D721Med (cell line): ENCODE results near the gene MINK1.

Source experiments
- DNase-seq: peaks from one replicate; pipeline ENCODE4 v3.0.0; 2011; ENCODE audit warnings: low spot score; ENCODE audit not compliant: insufficient read length
- FAIRE-seq: peaks from 2 replicates; lab custom pipeline; 2011; peaks lifted over from hg19 to GRCh38; lab: Jason Lieb, UNC
- CTCF ChIP-seq: IDR thresholded peaks from 2 replicates; pipeline ENCODE4 v1.5.1; 2012; ENCODE audit warnings: mild to moderate bottlenecking, control low read depth; ENCODE audit not compliant: insufficient read depth; ENCODE audit errors: missing control alignments

The MINK1 gene

GRCh38 chr17:4833178-4833940, at the start of gene MINK1:
Gene MINK1 (plus strand): TSS chr17:4833340. CDS start chr17:4833584, 244 bp downstream.
- TF ChIP-seq CTCF: no peak
- FAIRE-seq (no peak), DNase-seq (peak; percentile 93)

GRCh38 chr17:4785311-4786105, 47.6 kb upstream of the MINK1 start:
- no peak for DNase-seq

GRCh38 chr17:4786106-4786511, 47.0 kb upstream of the MINK1 start, which contains the start of gene VMO1:
Gene VMO1 (minus strand): TSS chr17:4786364. CDS start chr17:4786352, 12 bp downstream.
- DNase-seq (no peak), FAIRE-seq (no peak)
- no peak for TF ChIP-seq CTCF

More at GRCh38 chr17:4785311-4786105, 47.6 kb upstream of the MINK1 start:
- no peak for TF ChIP-seq CTCF
- no peak for FAIRE-seq

GRCh38 chr17:4786516-4786915, 46.6 kb upstream of the MINK1 start:
- no peak for TF ChIP-seq CTCF
- DNase-seq: no peak
- no peak for FAIRE-seq

GRCh38 chr17:4788159-4788806, 44.9 kb upstream of the MINK1 start:
- FAIRE-seq (no peak), DNase-seq (no peak)
- no peak for TF ChIP-seq CTCF

- FAIRE-seq (no peak), DNase-seq (no peak)
- no peak for TF ChIP-seq CTCF
Observed at GRCh38 chr17:4788807-4789700, 44.1 kb upstream of the MINK1 start, which contains the start of gene GLTPD2. Gene GLTPD2 (plus strand): TSS chr17:4788964. CDS start chr17:4789012, 48 bp downstream.
